ENCODE data around the gene EXOC6B. TPM values are rescaled to one million over a fixed set of nuclear protein-coding genes. Genes with fewer than 3 reads are reported as not detected.

Gene EXOC6B
- polyA plus RNA-seq, 5 donors: 17.2 to 27.4 (median 26.6) TPM

GRCh38 chr2:72275084-72275483 is 550.7 kb downstream of the EXOC6B start:
- no peak for DNase-seq

- no peak for DNase-seq
Observed at GRCh38 chr2:72274380-72274797, 551.4 kb downstream of the EXOC6B start.

DNA sequence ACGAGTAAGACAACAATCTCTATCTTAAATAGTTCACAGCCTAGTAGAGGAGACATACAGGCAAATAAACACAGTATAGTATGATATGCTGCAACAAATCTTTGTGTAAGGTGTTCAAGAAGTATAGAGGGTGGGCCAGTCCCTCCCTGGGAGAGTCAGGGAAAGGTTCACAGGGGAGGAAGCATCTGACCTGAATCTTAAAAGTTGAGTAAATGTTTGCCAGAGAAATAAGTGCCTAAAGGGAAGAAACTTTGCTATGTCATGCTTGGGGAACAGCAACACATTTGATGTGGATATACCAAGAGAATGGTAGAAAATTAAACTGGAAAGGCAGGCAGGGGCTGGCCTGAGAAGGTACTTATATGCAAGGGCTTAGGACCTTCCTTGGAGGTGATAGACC is 552.4 kb downstream of the EXOC6B start:
- no peak for DNase-seq

GRCh38 chr2:72271766-72272641 is 553.8 kb downstream of the EXOC6B start:
- DNase-seq: peak in 1 of 2 donors; percentile 13

- DNase-seq: no peak
Observed at GRCh38 chr2:72271276-72271614, 554.6 kb downstream of the EXOC6B start.

DNA sequence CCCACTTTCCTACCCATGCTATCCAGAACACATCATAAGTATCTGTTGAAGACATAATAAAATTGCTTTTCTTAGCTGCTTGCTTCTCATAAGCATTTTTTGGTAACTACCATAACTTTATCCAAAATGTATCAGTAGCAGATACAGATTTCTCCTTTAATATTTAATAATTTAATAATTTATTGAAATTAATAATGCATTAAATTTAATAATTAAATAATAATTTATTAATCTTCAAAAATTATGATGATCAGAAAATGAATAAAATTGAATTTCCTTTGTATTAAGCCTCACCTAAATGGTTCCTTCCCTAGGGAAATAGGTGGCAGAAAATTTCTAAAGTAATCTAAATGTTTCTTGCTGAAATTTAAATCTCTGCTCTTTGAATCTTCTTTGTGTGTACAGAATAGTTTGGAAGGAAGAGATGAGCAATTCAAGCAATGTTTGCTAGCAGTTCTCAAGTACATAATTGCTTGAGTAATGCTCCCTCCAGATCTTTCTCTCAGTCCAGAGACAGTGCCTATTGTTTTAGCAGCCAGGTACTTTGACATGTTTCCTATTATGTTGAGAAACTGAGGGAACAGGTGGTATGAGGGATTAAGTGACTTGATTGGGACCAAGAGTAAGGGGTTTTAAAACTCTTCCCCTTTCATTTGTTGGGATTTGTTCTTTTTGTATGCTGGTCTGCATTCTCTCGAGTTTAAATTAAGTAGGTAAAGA is 555.1 kb downstream of the EXOC6B start:
- no peak for DNase-seq

DNA sequence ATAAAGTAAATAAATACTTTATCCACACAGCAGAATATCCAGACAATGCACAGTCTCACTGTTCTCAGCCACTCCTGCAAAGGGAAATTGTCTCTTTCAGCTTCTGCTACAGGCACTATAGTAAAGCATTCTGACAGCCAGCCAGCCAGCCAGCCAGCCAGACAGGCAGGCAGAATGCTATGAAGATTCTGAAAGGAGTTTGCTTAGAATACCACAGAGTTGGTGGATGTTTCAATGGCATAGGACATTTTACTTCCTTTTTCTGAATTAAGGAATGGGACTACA is 562.1 kb downstream of the EXOC6B start:
- no peak for DNase-seq

DNA sequence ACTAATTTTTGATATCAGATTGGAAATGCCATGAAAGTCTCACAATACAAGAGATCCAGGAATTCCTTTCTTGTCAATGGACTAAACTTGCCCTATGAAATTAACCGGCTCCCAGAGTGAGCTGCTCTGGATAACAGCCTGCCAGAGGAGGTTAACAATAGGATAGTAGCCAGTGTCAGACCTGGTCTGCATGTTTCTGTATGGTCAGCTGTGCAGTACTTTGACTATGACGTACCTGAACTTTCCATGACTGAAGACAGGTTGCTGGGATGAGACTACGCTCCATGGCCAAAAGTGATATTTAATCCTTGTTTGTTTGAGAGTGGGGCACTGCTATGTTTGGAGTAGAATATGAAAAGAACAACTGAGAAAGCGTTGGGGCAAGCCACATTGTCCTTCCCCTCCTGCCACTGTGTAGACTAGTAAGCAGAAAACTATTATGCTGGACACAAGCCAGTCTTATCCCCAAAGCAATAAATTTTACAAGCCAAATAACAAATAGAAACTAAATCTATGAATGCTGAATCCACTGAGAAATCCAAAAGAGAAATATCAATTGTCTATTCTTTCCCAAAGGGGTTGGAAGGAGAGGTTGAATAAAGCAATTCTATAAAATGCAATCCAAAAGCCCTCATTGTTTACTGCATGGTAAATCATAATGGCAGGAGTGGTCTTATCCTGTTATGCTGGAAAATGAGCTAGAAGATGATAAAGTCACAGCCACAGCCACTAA is 562.6 kb downstream of the EXOC6B start:
- no peak for DNase-seq

GRCh38 chr2:72261076-72261475 is 564.8 kb downstream of the EXOC6B start:
- DNase-seq: no peak

- no peak for DNase-seq
Observed at GRCh38 chr2:72255540-72255939, 570.3 kb downstream of the EXOC6B start.

- no peak for DNase-seq
Observed at GRCh38 chr2:72254831-72255451, 570.9 kb downstream of the EXOC6B start.

DNA sequence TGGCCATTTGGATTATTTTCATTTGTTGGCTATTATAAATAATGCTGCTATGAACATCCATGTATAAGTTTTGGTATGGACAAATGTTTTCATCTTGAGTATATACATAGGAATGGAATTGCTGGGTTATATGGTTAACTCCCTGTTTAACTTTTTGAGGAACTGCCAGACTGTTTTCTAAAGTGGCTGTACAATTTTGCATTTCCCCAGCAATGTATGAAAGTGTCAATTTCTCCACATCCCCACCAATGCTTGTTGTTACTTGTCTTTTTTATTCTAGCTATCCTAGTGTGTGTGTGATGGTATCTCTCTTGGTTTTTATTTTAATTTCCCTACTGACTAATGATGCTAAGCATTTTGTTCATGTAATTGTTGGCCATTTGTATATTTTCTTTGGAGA is 587.5 kb downstream of the EXOC6B start:
- DNase-seq: no peak

DNA sequence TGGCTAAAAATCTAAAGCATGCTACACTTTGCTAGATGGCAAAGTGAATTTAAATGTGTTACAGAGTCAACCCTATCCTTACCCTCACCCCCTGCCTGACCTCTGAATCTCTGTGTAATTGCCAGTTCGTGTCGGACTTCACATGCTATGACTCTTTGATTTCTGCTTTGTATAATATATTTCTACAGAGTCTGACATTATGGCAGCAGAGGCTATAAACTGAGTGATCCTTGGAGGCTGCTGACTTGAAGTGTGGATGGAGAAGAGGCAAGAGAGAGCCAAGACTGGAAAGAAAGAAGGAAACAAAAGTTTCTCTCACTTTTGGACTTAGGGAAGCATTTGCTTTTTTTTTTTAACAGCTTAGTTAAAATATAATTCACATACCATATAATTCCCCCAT is 588.3 kb downstream of the EXOC6B start:
- DNase-seq: no peak

DNA sequence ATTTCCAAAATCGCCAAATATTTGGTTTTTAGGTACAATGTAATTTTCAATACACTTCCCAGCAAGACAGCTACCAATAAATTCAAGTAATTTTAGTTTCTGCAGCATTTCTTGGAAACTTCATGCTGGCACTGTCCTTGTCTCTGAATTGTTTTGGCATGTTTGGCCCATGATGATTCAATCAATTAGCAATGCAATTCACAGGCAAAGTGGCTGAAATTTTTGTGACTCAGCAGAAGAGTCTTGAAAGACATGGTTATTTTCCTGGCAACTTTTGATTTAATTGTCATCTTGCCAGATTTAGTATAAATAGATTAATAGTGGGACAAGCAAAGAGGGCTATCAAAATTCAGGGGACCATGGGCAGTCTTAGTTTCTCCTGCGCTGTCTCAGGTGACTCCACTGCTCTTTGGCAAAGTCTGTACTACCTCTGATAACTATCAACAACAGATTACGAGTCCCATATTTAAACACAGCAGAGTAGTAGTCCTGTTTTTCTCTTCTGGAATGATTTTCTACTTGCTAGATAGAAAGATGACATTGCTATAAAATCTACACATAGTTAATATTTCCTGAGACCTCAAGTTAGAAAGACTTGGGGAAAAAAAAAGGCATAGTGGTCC is 589.3 kb downstream of the EXOC6B start:
- DNase-seq: no peak

DNA sequence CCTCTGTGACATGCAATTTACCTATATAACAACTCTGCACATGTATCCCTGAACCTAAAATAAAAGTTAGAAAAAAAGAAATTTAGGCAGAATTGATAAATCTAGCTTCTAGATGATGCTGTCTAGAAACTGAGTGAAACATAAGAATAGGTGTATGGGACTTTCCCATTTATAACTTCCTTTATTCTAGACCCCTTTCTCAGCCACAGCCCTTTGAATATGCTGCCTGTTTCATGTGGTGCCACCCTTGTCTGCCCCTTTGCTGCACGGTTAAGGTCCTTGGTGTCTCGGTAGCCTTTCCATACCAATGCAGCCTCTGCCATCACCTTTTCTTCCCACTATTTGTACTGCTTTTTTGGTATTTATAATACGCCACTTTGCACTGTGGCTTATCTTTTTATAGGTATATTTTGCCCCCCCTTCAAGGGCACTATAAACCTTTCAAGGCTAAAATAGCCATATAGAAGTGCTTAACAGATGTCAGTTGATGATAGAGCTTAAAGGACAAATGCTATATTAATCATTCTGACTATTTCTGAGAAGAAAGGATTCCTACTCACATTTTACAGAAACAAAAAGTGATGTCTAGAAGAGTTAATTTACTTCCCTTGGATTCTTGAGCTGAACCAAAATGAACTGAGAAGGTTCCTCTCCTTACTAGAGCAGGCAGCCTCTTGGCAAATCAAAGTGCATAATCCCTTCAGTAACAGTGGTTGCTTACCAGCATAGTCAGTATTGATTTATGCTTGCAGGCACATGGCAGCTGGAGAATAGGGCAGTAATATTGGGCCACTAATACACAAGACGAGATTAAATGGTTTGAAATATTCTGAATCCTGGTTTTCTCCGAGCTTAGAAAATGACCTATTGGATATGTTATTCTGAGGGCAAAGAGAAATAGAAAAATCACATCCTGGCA is 590.1 kb downstream of the EXOC6B start:
- no peak for DNase-seq

GRCh38 chr2:72233211-72233610 is 592.6 kb downstream of the EXOC6B start:
- no peak for DNase-seq

- DNase-seq: no peak
Observed at GRCh38 chr2:72222829-72223564, 602.8 kb downstream of the EXOC6B start.

DNA sequence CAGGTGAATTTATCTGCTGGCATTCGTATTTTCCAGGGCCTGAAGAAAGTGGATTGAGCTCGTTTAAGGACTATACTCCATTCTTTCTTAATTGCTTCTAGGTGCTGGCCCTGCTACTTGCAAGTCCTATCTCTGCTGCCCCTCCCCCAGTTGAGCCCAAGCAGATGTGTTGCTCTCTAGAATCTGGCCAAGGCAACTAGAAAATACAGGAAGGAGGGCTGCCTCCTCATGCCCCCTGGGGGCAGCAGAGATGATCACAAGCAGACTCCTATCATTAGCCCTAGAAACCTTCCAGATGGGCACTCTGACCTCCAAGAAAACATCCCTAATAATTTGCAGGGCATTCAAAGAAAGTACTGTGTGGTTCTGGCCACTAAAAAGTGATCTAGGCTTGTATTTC is 605.7 kb downstream of the EXOC6B start:
- DNase-seq: no peak

- no peak for DNase-seq
Observed at GRCh38 chr2:72214429-72215143, 611.2 kb downstream of the EXOC6B start.
